OCI-LY3 (cell line): Measurements from ENCODE around the gene ZFAND3.

Source experiments
- H2AFZ ChIP-seq: fragments of 200-600, 300-600 bp; shearing (Covaris generic); 2 replicates; pipeline ENCODE4 v1.6.0; 2014; ENCODE audit warnings: antibody characterized with exemption, low read depth, low read length
- H3K27ac ChIP-seq: fragments of 200-600, 300-600 bp; sonication (generic); 2 replicates; pipeline ENCODE4 v1.5.1; 2014; ENCODE audit warnings: mild to moderate bottlenecking, low read length, moderate library complexity, mixed read lengths
- H3K27me3 ChIP-seq: fragments of 200-600, 300-600 bp; sonication (generic); 2 replicates; pipeline ENCODE4 v1.6.1; 2014; ENCODE audit warnings: low read depth, low read length, mixed read lengths
- H3K36me3 ChIP-seq: fragments of 200-600, 300-600 bp; sonication (generic); replicated peaks from 2 replicates; pipeline ENCODE3; 2014; ENCODE audit warnings: low read depth, low read length, mixed read lengths
- H3K4me1 ChIP-seq: fragments of 300-600, 200-600 bp; sonication (generic); 2 replicates; pipeline ENCODE4 v1.6.1; 2014; ENCODE audit warnings: low read length, mixed read lengths
- H3K4me2 ChIP-seq: fragments of 200-600, 300-600 bp; sonication (generic); 2 replicates; pipeline ENCODE4 v1.6.1; 2014; ENCODE audit warnings: low read length, mixed read lengths
- H3K4me3 ChIP-seq: fragments of 300-600, 200-600 bp; sonication (generic); 2 replicates; pipeline ENCODE4 v1.5.1; 2014; ENCODE audit warnings: antibody characterized with exemption, mild to moderate bottlenecking, low read length, moderate library complexity
- H3K79me2 ChIP-seq: fragments of 300-600, 200-600 bp; shearing (Covaris generic); 2 replicates; pipeline ENCODE4 v1.6.1; 2014; ENCODE audit warnings: mild to moderate bottlenecking, low read length, mixed read lengths
- H3K9ac ChIP-seq: fragments of 300-600, 200-600 bp; shearing (Covaris generic); 2 replicates; pipeline ENCODE4 v1.6.0; 2014; ENCODE audit warnings: mild to moderate bottlenecking, low read length, moderate library complexity
- H3K9me3 ChIP-seq: fragments of 200-600, 300-600 bp; shearing (Covaris generic); 2 replicates; pipeline ENCODE4 v1.6.1; 2014; ENCODE audit warnings: low read length, mixed read lengths; ENCODE audit not compliant: insufficient read depth
- H4K20me1 ChIP-seq: fragments of 200-600, 300-600 bp; sonication (generic); 2 replicates; pipeline ENCODE4 v1.6.1; 2016; ENCODE audit warnings: low read length, mixed read lengths; ENCODE audit not compliant: insufficient read depth
- EZH2phosphoT487 ChIP-seq: fragments of 200-600 bp; shearing (Covaris generic); IDR thresholded peaks from 2 replicates; pipeline ENCODE4 v1.6.1; 2018; ENCODE audit warnings: antibody characterized with exemption, mixed run types, low read depth
- TF ChIP-seq, protein P1 (sequence below): fragments of 200-600, 300-600 bp; sonication (generic); IDR thresholded peaks from 2 replicates; pipeline ENCODE4 v1.5.1; 2014; ENCODE audit warnings: antibody characterized with exemption, low read length, low read depth

ZFAND3 gene

DNA sequence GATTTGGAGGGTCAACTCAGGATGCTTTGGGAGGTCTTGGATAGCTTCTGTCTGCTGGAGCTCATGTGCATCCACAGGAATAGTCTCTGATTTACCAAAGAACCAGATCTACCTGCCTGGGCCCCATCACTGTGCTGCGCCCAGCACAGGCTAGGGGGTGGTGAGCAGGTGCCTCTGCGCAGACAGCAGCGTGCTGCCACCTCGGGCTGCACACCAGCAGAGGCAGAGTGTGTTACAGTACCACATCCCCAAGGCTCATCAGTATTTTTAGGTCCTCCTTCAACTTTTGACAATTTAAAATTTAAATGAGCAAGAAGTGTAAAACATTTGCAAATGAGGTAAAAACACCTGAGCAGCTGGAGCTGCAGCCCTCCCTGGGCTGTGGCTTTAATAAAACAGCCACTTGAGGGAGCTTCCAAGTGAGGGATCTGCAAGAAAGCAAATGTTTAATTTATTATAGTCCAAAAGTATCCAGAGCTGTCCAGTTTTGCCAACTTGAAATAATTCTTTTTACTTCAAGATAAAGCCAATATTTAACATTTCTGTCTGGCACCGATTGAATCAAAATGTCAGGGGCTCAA is 324.9 kb downstream of the ZFAND3 start:
- peak overlapping the region; percentile 82 for H3K4me2 ChIP-seq
- H3K9ac ChIP-seq: peak overlapping the region; percentile 24
- no peak for TF ChIP-seq EZH2phosphoT487
- TF ChIP-seq, protein P1, sequence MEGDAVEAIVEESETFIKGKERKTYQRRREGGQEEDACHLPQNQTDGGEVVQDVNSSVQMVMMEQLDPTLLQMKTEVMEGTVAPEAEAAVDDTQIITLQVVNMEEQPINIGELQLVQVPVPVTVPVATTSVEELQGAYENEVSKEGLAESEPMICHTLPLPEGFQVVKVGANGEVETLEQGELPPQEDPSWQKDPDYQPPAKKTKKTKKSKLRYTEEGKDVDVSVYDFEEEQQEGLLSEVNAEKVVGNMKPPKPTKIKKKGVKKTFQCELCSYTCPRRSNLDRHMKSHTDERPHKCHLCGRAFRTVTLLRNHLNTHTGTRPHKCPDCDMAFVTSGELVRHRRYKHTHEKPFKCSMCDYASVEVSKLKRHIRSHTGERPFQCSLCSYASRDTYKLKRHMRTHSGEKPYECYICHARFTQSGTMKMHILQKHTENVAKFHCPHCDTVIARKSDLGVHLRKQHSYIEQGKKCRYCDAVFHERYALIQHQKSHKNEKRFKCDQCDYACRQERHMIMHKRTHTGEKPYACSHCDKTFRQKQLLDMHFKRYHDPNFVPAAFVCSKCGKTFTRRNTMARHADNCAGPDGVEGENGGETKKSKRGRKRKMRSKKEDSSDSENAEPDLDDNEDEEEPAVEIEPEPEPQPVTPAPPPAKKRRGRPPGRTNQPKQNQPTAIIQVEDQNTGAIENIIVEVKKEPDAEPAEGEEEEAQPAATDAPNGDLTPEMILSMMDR: peak; percentile 77
- H2AFZ ChIP-seq: no peak overlapping the region
- H3K36me3 ChIP-seq: peaks cover 11% of the 10 kb centered on the region
- peaks cover 72% of the 10 kb centered on the region for H3K4me1 ChIP-seq
- no peaks in the 10 kb centered on the region for H3K9me3 ChIP-seq
- H3K27ac ChIP-seq: peak overlapping the region; percentile 65
- H3K79me2 ChIP-seq: peaks cover 28% of the 10 kb centered on the region
- H4K20me1 ChIP-seq: no peaks in the 10 kb centered on the region
- H3K4me3 ChIP-seq: peak overlapping the region; percentile 56
- H3K27me3 ChIP-seq: no peaks in the 10 kb centered on the region

DNA sequence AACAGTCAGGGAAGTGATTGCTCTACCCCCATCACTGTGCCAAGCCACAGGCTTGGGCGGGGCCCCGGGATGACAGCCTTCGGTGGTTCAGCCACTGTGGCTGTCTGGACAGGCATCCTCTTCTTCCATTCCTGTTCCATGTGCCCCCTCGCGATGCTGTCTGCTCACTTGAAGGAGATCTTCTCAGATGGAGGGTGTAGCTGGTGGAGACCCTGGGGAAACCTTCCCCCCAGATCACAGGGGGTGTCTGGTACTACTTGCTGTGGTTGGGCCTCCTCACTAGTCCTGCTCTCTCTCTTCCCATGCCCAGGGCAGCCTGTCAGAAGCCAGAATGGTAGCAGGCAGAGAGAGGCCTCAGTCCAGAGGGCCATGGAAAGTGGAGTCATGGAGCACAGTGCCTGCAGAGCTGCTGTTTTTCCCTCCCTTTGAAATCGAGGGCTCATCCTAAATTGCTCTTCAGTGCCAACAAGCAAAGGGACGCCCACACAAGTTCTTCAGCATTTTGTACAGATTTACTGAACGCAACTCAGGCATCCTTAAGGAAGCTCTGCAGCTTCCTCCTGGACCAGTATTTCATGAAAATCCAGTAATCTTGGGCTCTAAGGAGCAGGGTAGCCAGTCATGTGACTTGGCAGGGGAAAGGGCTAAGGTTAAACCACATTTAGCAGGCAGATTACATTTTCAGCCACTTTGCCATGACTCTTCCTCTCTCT is 326.6 kb downstream of the ZFAND3 start:
- no peak overlapping the region for H3K4me3 ChIP-seq
- H3K27me3 ChIP-seq: no peaks in the 10 kb centered on the region
- H3K36me3 ChIP-seq: peaks cover 11% of the 10 kb centered on the region
- TF ChIP-seq, protein P1: no peak
- TF ChIP-seq EZH2phosphoT487: no peak
- H3K79me2 ChIP-seq: peaks cover 28% of the 10 kb centered on the region
- no peak overlapping the region for H3K9ac ChIP-seq
- peaks cover 61% of the 10 kb centered on the region for H3K4me1 ChIP-seq
- H3K27ac ChIP-seq: no peak overlapping the region
- H4K20me1 ChIP-seq: peaks cover 4% of the 10 kb centered on the region; the same call in 1 of the 2 replicates
- no peaks in the 10 kb centered on the region for H3K9me3 ChIP-seq
- H2AFZ ChIP-seq: no peak overlapping the region
- H3K4me2 ChIP-seq: no peak overlapping the region

DNA sequence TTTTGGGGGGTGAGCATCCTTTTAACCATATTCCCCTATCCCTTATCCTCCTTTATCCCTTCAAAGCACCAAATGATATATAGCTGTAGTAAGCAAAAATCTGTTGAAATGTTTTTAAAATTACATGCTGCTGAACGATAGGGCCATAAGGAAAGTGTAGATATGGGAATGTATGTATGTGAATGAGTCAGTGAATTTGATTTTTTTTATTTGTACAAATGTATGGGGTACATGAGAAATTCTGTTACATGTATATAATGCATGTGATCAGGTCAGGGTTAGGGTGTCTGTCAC is 327.2 kb downstream of the ZFAND3 start:
- H3K9ac ChIP-seq: no peak overlapping the region
- H3K4me3 ChIP-seq: no peak overlapping the region
- no peak overlapping the region for H3K4me2 ChIP-seq
- H3K9me3 ChIP-seq: no peaks in the 10 kb centered on the region
- H3K27me3 ChIP-seq: no peaks in the 10 kb centered on the region
- peaks cover 11% of the 10 kb centered on the region for H3K36me3 ChIP-seq
- H2AFZ ChIP-seq: no peak overlapping the region
- peaks cover 4% of the 10 kb centered on the region; the same call in 1 of the 2 replicates for H4K20me1 ChIP-seq
- no peak overlapping the region for H3K27ac ChIP-seq
- no peak for TF ChIP-seq EZH2phosphoT487
- TF ChIP-seq, protein P1: no peak
- peaks cover 56% of the 10 kb centered on the region for H3K4me1 ChIP-seq
- H3K79me2 ChIP-seq: peaks cover 28% of the 10 kb centered on the region

DNA sequence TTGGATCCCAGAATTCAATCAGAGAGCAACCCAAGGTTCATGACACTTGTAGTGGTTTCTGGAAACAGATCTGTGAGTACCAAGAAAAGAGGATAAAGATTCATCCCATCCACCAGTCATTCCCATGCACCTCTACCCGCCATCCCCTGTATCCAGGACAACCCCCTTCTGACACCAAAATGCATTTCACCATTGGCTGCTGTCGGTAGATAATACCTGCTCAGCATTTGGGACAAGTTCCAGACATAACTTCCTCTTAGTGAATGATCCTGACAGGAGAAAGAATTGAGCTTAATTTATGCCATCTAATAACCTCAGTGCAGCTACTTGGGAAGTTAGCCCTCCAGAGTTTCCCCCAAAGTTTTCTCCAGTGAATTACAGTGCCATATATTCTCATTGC is 329.1 kb downstream of the ZFAND3 start:
- H3K9me3 ChIP-seq: no peaks in the 10 kb centered on the region
- H2AFZ ChIP-seq: no peak overlapping the region
- no peak overlapping the region for H3K9ac ChIP-seq
- H3K4me3 ChIP-seq: no peak overlapping the region
- no peaks in the 10 kb centered on the region for H3K27me3 ChIP-seq
- peaks cover 16% of the 10 kb centered on the region for H3K36me3 ChIP-seq
- no peak overlapping the region for H3K4me2 ChIP-seq
- H3K27ac ChIP-seq: no peak overlapping the region
- peaks cover 49% of the 10 kb centered on the region for H3K4me1 ChIP-seq
- peaks cover 25% of the 10 kb centered on the region for H3K79me2 ChIP-seq
- H4K20me1 ChIP-seq: peaks cover 4% of the 10 kb centered on the region; the same call in 1 of the 2 replicates
- TF ChIP-seq EZH2phosphoT487: no peak
- TF ChIP-seq, protein P1: no peak
